CD4-positive, alpha-beta T cell treated with Interleukin-1 beta for 1 hour (primary cell): ENCODE results near the gene GLYATL3.
"Not testable (repeated sequence)": the region's sequence is repeated elsewhere in the genome, so short reads cannot be mapped to it uniquely, and the experiment has no call there.

Experiments used
- DNase-seq, 2 donors: peaks; one replicate each; pipeline ENCODE4 v3.0.0-alpha.2; 2020 to 2022

GLYATL3 gene

DNA sequence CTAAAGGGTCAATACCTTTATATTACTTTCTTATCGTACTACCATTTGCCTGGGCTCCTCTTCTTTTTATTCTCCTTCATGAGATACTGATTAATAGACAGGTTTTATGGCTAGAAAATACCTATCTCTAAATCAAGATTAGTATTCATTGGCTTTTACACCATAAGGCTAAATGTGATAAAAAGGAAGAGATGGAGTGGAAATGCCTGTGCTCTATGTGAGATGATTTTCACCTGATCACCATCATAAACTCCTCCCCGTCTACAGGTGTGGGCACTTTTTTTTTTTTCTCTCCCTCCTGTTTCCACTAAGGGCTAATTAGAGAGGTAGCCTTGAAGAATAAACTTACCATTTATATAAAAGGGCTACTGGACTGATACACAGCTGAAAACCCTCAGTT is at the start of gene GLYATL3:
GLYATL3 (plus strand) TSS at position 301 of the 400 bp plus-strand sequence. CDS start 12,068 bp downstream, outside the sequence.
- no peak for DNase-seq

GRCh38 chr6:49453221-49453620 is 46.5 kb upstream of the GLYATL3 start:
- no peak for DNase-seq

GRCh38 chr6:49454787-49455709 is 44.7 kb upstream of the GLYATL3 start:
- DNase-seq: no peak

- no peak for DNase-seq
Observed at GRCh38 chr6:49457771-49458170, 42.0 kb upstream of the GLYATL3 start.

GRCh38 chr6:49462071-49462470 is 37.7 kb upstream of the GLYATL3 start:
- DNase-seq: peak in 1 of 2 donors; percentile 4

DNA sequence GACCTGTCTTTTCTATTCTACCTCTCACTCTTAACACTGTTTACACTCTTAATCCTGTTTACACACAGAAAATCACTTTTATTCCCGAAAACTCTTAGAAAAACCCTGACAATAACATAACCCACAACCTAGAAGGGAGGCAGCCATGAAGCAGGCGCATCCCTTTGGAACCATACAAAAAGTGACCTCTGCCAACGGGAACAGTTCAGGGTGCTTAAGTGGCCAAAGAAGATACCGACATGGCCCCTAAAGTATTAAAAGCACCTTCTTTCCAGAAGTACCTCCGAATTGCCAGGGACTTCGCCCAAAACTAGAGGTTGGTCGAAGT is 37.2 kb upstream of the GLYATL3 start:
- DNase-seq: peak in 1 of 2 donors; percentile 0

- DNase-seq: peak; percentile 90 to 92
Observed at GRCh38 chr6:49462927-49463611, 36.7 kb upstream of the GLYATL3 start, which contains the start of the genes CENPQ and MMUT. Gene CENPQ, plus strand, starts transcription at chr6:49463370. Its CDS starts 6,807 bp downstream, at chr6:49470177. Gene MMUT, minus strand, starts transcription at chr6:49463253. Its CDS starts 3,787 bp downstream, at chr6:49459466.

- peak in 1 of 2 donors; percentile 6 for DNase-seq
Observed at GRCh38 chr6:49463612-49463967, 36.1 kb upstream of the GLYATL3 start.

DNA sequence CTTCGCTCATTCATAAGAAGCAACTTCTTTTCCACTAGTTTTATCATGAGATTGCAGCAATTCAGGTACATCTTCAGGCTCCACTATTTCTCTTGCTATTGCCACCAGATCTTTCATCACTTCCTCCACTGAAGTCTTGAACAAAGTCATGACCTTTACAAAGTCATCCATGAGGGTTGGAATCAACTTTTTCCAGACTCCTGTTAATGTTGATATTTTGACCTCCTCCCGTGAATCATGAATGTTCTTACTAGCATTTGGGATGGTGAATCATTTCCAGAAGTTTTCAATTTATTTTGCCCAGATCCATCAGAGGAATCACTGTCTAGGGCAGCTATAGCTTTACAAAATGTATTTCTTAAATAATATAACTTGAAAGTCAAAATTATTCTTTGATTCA is 35.0 kb upstream of the GLYATL3 start:
- no peak for DNase-seq

DNA sequence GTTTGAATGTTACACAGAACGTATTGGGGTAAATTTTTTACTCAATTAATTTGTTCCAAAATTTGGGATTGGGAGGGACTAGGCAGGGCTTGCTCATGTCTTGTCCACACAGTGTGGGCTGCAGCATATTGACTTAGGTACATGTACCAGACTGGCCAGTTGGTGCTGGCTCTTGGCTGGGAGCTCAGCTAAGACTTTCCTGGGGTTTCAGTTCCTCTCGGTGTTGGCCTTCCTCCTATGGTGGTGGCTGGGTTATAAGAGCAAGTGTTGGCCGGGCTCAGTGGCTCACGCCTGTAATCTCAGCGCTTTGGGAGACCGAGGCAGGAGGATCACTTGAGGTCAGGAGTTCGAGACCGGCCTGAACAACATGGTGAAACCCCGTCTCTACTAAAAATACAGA is 31.7 kb upstream of the GLYATL3 start:
- DNase-seq: no peak

- not testable (repeated sequence) for DNase-seq
Observed at GRCh38 chr6:49476564-49476963, 23.2 kb upstream of the GLYATL3 start.

GRCh38 chr6:49479308-49479970 is 20.3 kb upstream of the GLYATL3 start:
- DNase-seq: no peak

DNA sequence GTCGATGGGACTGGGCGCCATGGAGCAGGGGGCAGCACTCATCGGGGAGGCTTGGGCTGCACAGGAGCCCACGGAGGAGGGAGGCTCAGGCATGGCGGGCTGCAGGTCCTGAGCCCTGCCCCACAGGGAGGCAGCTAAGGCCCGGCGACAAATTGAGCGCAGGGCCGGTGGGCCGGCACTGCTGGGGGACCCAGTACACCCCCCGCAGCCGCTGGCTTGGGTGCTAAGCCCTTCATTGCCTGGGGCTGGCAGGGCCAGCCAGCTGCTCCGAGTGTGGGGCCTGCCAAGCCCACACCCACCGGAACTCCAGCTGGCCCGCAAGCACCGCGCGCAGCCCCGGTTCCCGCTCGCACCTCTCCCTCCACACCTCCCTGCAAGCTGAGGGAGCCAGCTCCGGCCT is 17.9 kb upstream of the GLYATL3 start:
- DNase-seq: not testable (repeated sequence)

DNA sequence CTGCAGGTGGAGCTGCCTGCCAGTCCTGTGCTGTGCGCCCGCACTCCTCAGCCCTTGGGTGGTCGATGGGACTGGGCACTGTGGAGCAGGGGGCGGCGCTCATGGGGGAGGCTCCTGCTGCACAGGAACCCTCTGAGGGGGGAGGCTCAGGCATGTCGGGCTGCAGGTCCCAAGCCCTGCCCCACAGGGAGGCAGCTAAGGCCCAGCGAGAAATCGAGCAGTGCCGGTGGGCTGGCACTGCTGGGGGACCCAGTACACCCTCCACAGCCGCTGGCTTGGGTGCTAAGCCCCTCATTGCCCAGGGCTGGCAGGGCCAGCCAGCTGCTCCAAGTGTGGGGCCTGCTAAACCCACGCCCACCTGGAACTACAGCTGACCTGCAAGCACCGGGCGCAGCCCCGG is 16.3 kb upstream of the GLYATL3 start:
- not testable (repeated sequence) for DNase-seq

- DNase-seq: no peak
Observed at GRCh38 chr6:49490633-49491032, 9.1 kb upstream of the GLYATL3 start.

GRCh38 chr6:49497304-49497703 is 2.4 kb upstream of the GLYATL3 start:
- DNase-seq: no peak

GRCh38 chr6:49499126-49499525 is 597 bp upstream of the GLYATL3 start:
- no peak for DNase-seq

- no peak for DNase-seq
Observed at GRCh38 chr6:49504666-49505065, 4.9 kb downstream of the GLYATL3 start.

GRCh38 chr6:49506569-49507111 is 6.9 kb downstream of the GLYATL3 start:
- DNase-seq: no peak

- no peak for DNase-seq
Observed at GRCh38 chr6:49509342-49509741, 9.6 kb downstream of the GLYATL3 start.

- no peak for DNase-seq
Observed at GRCh38 chr6:49513153-49513989, 13.6 kb downstream of the GLYATL3 start.
